ENCODE results near the gene CORIN. TPM values are rescaled to one million over a fixed set of nuclear protein-coding genes. Genes with fewer than 3 reads are reported as not detected.

CORIN gene
- total RNA-seq, 3 donors from 2014 or later, result not detected

DNA sequence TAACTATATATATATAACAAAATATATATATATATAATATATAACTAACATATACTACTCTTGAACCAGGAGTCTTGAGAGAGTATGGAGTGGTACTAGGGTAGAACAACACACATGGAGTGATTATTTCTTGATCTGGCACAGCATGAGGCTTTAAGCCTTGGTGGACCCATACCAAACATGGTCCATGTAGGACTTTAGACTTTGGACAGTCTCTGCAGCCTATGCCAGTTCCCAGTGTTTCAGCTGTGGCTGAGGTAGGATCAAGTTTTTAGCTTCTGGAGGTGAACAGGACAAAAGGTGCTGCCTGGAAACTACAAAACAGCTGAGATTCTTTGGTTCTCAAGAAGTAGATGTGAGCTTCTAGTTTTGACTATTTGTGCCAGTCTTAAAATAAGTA, 20.6 kb downstream of the CORIN start:
- no peak for DNase-seq

GRCh38 chr4:47816748-47817147, 21.1 kb downstream of the CORIN start:
- no peak for DNase-seq
- H3K9me3 Mint-ChIP-seq, result no peaks in the 10 kb centered on the region
- no peaks in the 10 kb centered on the region for H3K36me3 Mint-ChIP-seq (ENCODE audit: insufficient read depth)
- peaks cover 12% of the 10 kb centered on the region for H3K27me3 Mint-ChIP-seq (ENCODE audit: low read depth)
- ATAC-seq, result no peak
- H3K4me3 Mint-ChIP-seq, result no peak overlapping the region
- H3K4me1 Mint-ChIP-seq (ENCODE audit: low read depth), result no peaks in the 10 kb centered on the region

More for the DNA sequence above, 20.6 kb downstream of the CORIN start:
- Mint-ChIP-seq H3K27me3 (ENCODE audit: low read depth) (peaks cover 12% of the 10 kb centered on the region), H3K4me3 (no peak overlapping the region), H3K4me1 (ENCODE audit: low read depth) (no peaks in the 10 kb centered on the region), H3K36me3 (ENCODE audit: insufficient read depth) (no peaks in the 10 kb centered on the region), H3K9me3 (no peaks in the 10 kb centered on the region)
- no peak for ATAC-seq

- ATAC-seq, result no peak
- no peak for DNase-seq
- Mint-ChIP-seq H3K9me3 (no peaks in the 10 kb centered on the region), H3K36me3 (ENCODE audit: insufficient read depth) (no peaks in the 10 kb centered on the region), H3K4me1 (ENCODE audit: low read depth) (no peaks in the 10 kb centered on the region), H3K27me3 (ENCODE audit: low read depth) (peaks cover 15% of the 10 kb centered on the region), H3K4me3 (no peak overlapping the region)
These were observed 23.1 kb downstream of the CORIN start for GRCh38 chr4:47814618-47815295.

GRCh38 chr4:47809654-47810203, 28.1 kb downstream of the CORIN start:
- Mint-ChIP-seq H3K36me3 (ENCODE audit: insufficient read depth) (no peaks in the 10 kb centered on the region), H3K4me1 (ENCODE audit: low read depth) (no peaks in the 10 kb centered on the region), H3K4me3 (no peak overlapping the region), H3K27me3 (ENCODE audit: low read depth) (peaks cover 8% of the 10 kb centered on the region), H3K9me3 (no peaks in the 10 kb centered on the region)
- ATAC-seq, result no peak
- no peak for DNase-seq

GRCh38 chr4:47804598-47804997, 33.3 kb downstream of the CORIN start:
- Mint-ChIP-seq H3K9me3 (no peaks in the 10 kb centered on the region), H3K36me3 (ENCODE audit: insufficient read depth) (no peaks in the 10 kb centered on the region)
- DNase-seq, result no peak

DNA sequence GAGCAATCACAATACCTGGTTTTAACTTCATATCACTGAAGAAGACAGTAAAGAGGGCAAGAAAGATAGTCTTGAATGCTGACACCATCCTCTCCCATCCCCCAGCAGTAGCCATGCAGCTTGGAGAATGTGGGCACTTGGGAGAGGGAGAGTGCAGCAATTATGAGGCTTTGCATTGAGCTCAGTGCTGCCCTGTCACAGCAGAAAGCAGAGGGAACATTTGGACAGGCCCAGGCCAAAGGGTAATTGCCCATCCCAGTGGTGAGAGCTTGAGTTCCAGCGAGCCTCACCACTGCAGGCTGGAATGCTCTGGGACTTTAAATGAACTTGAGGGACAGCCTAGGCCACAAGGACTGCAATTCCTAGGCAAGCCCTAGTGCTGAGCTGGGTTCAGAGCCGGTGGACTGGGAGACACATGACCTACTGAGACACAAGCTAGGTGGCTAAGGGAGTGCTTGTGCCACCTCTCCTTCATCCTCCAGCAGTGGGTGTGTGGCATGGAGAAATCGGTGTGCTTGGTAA, 36.3 kb downstream of the CORIN start:
- no peak for DNase-seq
- Mint-ChIP-seq H3K9me3 (no peaks in the 10 kb centered on the region), H3K36me3 (ENCODE audit: insufficient read depth) (no peaks in the 10 kb centered on the region), H3K4me3 (no peak overlapping the region), H3K4me1 (ENCODE audit: low read depth) (no peaks in the 10 kb centered on the region), H3K27me3 (ENCODE audit: low read depth) (no peaks in the 10 kb centered on the region)
- ATAC-seq, result no peak

More at GRCh38 chr4:47804598-47804997, 33.3 kb downstream of the CORIN start:
- Mint-ChIP-seq H3K27me3 (ENCODE audit: low read depth) (no peaks in the 10 kb centered on the region), H3K4me3 (no peak overlapping the region), H3K4me1 (ENCODE audit: low read depth) (no peaks in the 10 kb centered on the region)
- ATAC-seq, result no peak

- H3K4me3 Mint-ChIP-seq, result no peak overlapping the region
- ATAC-seq (no peak), DNase-seq (no peak)
- H3K9me3 Mint-ChIP-seq, result no peaks in the 10 kb centered on the region
- peaks cover 5% of the 10 kb centered on the region for H3K27me3 Mint-ChIP-seq (ENCODE audit: low read depth)
- H3K36me3 Mint-ChIP-seq (ENCODE audit: insufficient read depth), result no peaks in the 10 kb centered on the region
- no peaks in the 10 kb centered on the region for H3K4me1 Mint-ChIP-seq (ENCODE audit: low read depth)
These were observed 39.7 kb downstream of the CORIN start for GRCh38 chr4:47798165-47798564.

- Mint-ChIP-seq H3K27me3 (ENCODE audit: low read depth) (peaks cover 5% of the 10 kb centered on the region), H3K9me3 (no peaks in the 10 kb centered on the region), H3K36me3 (ENCODE audit: insufficient read depth) (no peaks in the 10 kb centered on the region), H3K4me1 (ENCODE audit: low read depth) (no peaks in the 10 kb centered on the region), H3K4me3 (no peak overlapping the region)
- ATAC-seq (no peak), DNase-seq (no peak)
These were observed 45.9 kb downstream of the CORIN start for GRCh38 chr4:47791965-47792364.

DNA sequence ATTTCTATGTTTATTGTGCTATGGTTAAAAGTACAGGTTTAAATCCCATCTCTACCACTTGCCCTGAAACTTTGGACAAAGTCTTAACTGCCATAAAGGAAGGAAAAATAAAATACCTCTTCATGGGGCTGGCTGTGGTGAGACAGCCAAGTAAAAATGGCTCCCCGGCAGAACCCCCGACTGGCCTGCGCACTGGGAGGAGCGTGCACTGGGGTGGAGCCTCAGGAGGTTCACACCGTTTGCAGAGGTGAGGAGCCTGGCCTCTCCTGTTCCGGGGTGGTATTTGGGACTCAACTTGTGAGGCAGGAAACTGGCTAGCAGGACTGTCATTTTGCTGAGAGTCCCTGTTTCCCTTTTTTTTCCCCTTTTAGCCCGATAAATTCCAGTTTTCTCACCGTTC, 47.8 kb downstream of the CORIN start:
- Mint-ChIP-seq H3K36me3 (ENCODE audit: insufficient read depth) (no peaks in the 10 kb centered on the region), H3K4me1 (ENCODE audit: low read depth) (no peaks in the 10 kb centered on the region), H3K4me3 (no peak overlapping the region), H3K9me3 (no peaks in the 10 kb centered on the region), H3K27me3 (ENCODE audit: low read depth) (peaks cover 5% of the 10 kb centered on the region)
- DNase-seq (no peak), ATAC-seq (no peak)

DNA sequence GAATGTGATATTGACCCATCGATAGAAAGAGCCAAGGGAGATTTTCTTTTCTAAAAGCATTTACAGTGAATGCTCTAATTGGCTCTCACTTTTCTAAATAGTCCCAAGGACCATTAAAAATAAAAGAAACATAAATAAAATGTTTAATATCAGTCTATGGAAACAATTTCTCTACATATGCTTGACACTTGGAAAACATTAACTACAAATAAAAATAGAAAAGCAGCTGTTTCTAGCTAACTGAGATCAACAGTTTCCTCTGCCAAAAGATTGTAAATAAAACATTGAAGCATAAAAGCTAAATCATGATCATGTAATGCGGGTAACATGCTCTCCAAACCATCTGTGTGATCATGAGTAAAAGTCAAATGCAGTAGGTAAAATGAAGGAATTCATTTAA, 49.7 kb downstream of the CORIN start:
- ATAC-seq (no peak), DNase-seq (no peak)
- Mint-ChIP-seq H3K4me3 (no peak overlapping the region), H3K27me3 (ENCODE audit: low read depth) (peaks cover 1% of the 10 kb centered on the region), H3K36me3 (ENCODE audit: insufficient read depth) (no peaks in the 10 kb centered on the region), H3K4me1 (ENCODE audit: low read depth) (no peaks in the 10 kb centered on the region), H3K9me3 (no peaks in the 10 kb centered on the region)

- Mint-ChIP-seq H3K27me3 (ENCODE audit: low read depth) (peaks cover 1% of the 10 kb centered on the region), H3K4me1 (ENCODE audit: low read depth) (no peaks in the 10 kb centered on the region), H3K4me3 (no peak overlapping the region), H3K36me3 (ENCODE audit: insufficient read depth) (no peaks in the 10 kb centered on the region), H3K9me3 (no peaks in the 10 kb centered on the region)
- DNase-seq (no peak), ATAC-seq (no peak)
These were observed 50.9 kb downstream of the CORIN start for GRCh38 chr4:47786958-47787370.

DNA sequence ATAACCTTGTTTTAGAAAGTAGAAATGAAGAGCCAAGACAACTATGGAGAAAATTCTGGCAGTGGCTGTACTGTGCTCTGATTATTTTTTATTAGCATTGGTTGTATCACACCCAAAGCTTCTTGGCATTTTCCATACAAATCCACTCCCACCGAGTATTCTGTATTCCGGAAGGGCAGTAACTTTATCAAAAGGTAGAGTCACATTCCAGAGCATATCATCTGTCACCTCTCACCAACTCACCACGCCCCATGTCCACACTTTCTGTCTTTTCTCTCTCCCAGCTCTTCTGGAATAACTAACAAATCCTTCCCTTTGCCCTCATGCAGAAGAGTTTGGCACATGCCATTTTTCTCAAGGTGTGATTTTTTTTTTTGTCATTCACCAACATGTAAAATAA, 52.7 kb downstream of the CORIN start:
- ATAC-seq, result no peak
- Mint-ChIP-seq H3K4me1 (ENCODE audit: low read depth) (no peaks in the 10 kb centered on the region), H3K36me3 (ENCODE audit: insufficient read depth) (no peaks in the 10 kb centered on the region), H3K9me3 (no peaks in the 10 kb centered on the region), H3K4me3 (no peak overlapping the region), H3K27me3 (ENCODE audit: low read depth) (peaks cover 8% of the 10 kb centered on the region)
- DNase-seq, result no peak

DNA sequence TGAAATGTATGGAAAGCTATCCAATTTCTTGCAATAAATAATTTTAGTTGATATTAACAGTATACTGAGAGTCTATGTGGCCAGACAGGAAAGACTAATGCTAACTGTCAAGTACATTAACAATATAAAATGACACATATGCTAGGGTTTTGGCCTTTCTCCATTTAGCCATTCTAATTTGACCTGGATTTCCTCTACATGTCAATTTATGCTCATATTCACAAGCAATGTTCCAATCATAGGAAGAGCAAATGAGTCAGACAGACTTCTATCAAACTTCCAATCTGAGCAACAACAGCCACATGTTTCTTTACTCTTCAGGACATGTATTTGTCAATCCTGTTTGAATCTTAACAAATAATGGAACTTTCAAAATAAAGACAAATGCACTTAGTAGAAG, 53.6 kb downstream of the CORIN start:
- no peak for ATAC-seq
- Mint-ChIP-seq H3K4me3 (no peak overlapping the region), H3K4me1 (ENCODE audit: low read depth) (no peaks in the 10 kb centered on the region), H3K9me3 (no peaks in the 10 kb centered on the region), H3K36me3 (ENCODE audit: insufficient read depth) (no peaks in the 10 kb centered on the region), H3K27me3 (ENCODE audit: low read depth) (peaks cover 14% of the 10 kb centered on the region)
- DNase-seq, result no peak

DNA sequence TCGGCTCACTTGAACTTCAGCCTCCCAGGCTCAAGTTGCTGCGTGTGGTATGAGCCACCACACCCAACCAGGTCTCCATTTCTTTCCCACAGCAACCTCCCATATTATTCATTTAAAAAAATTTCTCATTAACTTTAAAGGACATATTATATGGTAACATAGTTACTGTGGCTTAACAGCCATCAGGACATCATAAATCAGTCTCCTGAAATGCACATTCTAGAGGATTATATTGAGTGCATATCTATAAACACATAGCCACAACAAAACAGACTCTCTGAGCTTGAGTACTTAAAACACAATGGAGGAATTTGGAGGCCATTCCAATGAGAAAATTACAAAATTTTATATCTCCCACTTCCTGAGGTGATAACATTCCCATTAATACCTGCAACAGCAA, 61.5 kb downstream of the CORIN start:
- ATAC-seq, result no peak
- no peak for DNase-seq
- Mint-ChIP-seq H3K27me3 (ENCODE audit: low read depth) (peaks cover 8% of the 10 kb centered on the region), H3K4me3 (no peak overlapping the region), H3K36me3 (ENCODE audit: insufficient read depth) (no peaks in the 10 kb centered on the region), H3K4me1 (ENCODE audit: low read depth) (no peaks in the 10 kb centered on the region), H3K9me3 (no peaks in the 10 kb centered on the region)

DNA sequence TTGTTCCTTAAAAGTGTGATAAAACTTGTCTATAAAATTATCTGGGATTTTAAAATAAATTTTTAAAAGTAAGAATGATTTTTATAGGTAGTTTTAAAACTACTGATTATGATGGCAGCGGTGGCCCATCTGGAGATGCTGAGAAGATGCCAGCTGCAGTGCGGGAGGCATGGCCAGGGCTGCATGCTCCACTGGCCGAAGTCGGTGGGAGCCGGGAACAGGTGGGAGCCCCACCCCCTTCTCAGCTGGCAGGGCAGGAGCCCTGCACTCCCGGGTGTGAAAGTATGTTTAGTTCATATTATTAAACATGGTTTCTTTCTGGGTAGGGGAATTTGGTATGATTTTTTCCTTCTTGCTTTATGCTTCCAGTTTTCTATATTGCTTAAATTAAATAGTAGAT, 63.8 kb downstream of the CORIN start:
- Mint-ChIP-seq H3K9me3 (no peaks in the 10 kb centered on the region), H3K4me1 (ENCODE audit: low read depth) (no peaks in the 10 kb centered on the region), H3K27me3 (ENCODE audit: low read depth) (no peaks in the 10 kb centered on the region), H3K4me3 (no peak overlapping the region), H3K36me3 (ENCODE audit: insufficient read depth) (no peaks in the 10 kb centered on the region)
- DNase-seq (no peak), ATAC-seq (no peak)
